Amniotic epithelial cell (primary cell): ENCODE data around the gene ZNF71.
"Not testable (repeated sequence)": the region's sequence is repeated elsewhere in the genome, so short reads cannot be mapped to it uniquely, and the experiment has no call there.

Source experiments
- DNase-seq: peaks from one replicate; pipeline ENCODE4 v3.0.0-alpha.2; 2010; ENCODE audit warnings: low read depth

The ZNF71 gene

DNA sequence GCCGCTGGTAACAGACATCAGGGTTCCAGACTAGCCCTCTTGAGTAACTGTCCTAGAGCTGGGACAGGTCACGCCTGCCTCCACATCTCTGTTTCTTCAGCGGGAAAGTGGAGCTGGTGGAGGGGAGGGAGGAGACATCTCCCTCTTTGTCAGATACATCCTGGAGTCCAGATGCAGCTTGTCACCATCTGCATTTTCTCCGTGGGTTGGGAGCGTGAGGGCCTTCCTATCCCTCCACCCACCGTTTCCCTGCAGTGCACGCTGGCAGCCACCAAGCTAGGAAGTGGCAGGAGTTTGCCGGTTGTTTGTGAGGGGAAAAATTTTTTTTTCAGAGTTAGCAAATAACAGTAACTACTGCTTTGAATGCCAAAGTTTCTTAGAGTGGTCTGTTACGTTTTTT is 27.9 kb downstream of the ZNF71 start:
- no peak for DNase-seq

DNA sequence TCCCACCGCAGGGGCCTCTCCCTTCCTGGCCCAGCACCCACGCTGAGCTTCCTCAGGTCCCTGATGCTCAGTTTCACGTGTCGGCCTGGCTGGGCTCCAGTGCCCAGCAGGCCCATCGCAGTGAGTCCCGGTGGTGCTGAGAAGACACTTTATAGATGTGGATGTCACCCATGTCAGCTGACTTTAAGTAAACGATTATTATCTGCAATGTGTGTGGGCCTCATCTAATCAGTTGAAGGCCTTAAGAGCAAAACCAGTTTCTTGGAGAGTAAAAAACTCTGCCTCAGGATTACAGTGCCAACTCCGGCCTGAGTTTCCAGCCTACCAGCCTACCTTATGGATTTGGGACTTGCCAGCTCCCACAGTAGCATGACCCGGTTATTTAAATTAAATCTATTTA is 30.6 kb downstream of the ZNF71 start:
- no peak for DNase-seq

DNA sequence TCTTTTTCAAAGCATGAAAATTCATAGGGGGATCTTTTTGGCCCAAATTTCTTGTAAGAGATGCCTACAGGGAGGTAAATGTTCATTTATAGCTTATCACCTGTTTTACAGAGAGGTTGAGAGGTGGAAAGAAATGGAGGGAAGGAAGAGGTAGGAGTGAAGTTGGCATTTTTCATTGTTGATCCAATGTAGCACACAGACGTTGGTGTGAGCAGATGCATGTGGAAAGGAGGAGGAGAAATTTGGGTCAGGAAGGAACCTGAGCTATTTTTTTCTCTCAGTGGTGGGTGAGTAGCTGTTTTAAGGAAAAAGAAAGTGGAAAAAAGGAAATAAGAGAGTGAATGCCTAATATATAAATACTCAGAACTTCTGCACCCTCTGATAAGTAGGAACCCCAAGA is 37.9 kb downstream of the ZNF71 start:
- no peak for DNase-seq

DNA sequence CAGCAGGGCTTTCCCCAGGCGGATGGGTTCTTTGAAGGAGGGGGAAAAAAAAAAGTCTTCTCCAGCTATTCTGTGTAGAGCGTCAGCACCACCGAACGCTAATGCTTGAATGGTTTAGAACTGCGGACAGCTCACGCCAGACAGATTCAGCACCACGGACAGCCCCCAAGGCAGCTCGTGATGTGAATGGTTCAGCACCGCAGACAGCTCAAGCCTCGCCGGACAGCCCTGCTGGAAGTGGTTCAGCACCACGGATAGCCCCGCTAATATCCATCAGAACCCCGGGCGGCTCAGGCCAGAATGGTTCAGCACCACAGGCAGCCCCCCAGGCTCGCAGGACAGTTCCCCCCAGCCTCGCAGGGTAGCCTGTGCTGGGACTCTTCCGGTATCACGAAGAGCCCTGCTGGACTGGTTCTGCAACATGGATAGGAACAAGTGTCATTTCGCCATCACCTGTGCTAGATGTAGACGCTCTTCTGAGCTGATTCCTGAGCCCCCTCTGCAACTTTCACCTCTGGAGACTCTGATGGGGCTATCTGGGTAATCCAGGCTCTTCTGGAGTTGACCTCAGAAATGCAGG is 43.0 kb downstream of the ZNF71 start:
- peak; percentile 77 for DNase-seq

DNA sequence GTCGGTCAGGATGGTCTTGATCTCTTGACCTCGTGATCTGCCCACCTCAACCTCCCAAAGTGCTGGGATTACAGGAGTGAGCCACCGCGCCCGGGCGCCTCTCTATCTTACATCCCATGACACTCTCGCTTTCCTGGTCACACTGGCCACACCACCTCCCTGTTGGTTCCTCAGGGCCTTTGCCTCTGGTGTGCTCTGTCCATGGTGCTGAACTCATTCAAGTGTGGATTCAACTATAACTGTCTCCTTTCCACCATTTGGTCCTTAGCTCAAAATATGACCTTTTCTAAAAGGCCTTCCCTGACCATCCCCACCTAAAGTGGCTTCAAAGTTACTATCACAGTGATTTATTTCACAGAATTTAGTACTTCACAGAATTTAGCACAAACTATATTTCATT is 44.1 kb downstream of the ZNF71 start:
- DNase-seq, result peak; percentile 8

DNA sequence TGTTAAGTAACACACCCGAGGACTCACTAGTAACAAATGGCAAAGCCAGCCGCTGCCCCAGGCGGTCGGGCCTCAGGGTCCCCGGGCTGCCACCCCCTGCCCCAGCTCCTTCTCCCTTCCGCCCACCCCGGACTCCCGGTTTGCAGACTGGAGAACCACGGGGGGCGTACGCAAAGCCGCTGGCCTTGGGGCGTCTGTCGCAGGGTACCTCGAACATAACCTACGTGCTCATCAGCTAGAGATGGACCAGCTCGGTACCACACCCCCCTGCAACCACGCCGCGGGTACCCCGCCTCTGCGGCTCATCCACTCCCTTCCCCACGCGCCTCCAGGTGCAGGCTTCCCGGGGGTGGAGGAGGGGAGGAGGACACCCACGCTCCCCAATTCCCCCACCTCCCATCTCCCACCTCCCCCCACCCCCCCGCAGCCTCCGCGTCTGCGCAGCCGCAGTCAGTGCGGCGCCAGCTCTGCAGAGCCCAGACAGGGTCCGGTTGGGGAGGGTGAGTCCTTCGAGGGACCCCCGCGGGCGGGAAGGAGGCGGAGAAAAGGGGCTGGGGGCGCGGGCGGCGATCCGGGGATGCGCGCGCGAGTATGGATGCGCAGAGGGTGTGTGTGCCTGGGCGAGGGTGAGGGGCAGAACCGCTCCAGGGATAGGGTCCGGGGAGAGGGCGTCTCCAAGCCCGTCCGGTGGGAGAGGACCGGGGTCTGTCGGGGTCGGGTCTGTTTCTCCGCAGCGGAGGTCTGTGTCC is 47.8 kb downstream of the ZNF71 start, which contains the start of gene SMIM17:
Gene SMIM17 (plus strand): TSS at position 449 of the 749 bp plus-strand sequence. CDS start 2,509 bp downstream, outside the sequence.
- DNase-seq, result no peak

DNA sequence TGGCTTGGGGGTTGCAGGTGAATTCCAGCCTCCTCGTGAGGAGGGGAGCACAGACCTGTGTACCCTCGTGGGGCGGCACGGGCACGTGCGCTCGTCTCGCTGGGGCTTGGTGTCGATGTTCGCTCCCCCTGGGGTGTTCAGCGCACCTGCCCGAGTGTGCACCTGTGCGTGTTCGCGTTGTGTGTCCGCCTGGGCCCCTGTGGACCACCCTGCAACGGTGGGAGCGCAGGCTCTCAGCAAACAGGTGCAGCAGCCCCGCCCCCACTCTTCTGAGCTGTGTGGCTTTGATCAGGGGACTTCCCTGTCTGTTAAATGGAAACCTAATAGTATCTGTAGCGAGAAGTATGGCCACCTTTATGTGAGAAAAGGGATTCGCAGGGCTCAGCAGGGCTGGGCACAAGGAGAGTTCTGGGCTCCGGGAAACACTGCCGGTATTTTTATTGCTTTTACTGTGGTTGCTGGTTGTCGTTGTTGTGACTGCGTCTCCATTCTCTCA is 48.4 kb downstream of the ZNF71 start:
- no peak for DNase-seq

DNA sequence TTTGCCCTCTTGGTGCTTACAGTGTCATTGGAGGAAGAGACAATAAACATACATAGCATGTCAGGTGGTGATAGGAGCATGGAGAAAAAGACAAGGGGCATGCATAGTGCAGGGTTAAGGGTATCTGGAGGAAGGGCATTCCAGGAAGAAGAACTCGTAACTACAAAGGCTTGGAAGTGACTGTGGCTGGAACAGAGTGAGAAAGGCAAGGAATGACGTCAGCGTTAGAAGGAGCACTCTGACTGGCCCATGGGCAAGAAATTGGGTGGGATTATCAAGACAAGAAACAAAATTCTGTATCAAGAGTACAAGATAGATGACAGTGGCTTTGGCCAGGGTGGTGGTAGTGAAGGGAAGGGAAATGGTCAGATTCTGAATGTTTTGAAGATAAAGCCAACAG is 59.0 kb downstream of the ZNF71 start:
- DNase-seq, result no peak

DNA sequence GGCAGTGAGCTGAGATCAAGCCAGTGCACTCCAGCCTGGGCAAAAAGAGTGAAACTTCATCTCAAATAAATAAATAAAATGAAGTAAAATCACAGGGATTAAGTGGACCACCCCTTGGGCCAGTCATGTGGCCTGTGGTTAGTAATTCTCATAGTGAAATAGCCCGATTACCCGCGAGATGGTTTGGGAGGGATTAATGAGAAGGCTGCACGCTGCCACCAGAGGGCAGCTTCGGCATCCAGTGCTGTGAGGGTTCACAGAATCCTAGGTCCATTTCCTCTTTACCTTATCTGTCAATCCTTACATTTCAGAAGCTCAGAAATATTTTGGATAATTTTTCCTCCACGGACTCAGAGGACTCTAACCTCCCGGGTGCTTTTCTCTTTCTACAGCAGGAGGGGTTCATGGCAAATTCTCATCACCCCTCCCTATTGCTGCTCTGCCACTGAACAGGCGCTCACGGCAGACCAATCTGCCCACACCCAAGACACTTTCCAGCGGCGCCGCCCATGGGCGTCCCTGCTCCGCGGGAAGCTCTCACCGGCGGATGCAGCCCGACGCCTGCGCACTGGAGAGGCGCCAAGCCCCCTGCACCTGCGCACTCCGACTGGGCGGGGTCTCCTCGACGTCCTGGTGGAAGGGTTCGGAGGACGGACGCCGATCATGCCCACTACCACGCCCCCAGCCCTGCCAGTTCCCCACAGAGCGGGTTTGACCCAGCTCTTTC is 65.4 kb downstream of the ZNF71 start:
- DNase-seq, result no peak

DNA sequence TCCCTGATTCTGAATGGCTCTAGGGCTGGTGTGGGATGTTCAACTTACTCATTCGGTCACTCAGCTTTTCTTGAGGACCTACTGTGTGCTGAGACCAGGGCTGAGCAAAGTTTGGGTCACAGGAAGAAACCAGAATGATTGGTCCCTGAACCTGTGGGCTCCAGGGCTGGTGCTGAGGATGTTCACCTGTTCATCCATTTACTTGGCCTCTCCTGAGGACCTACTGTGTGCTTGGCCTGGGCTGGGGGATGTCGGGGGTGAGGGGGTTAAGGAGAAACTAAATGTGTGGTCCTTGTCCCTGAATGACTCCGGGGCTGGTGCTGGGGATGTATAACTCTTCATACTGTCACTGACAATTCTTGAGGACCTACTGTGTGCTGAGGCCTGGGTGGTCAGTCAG is 66.1 kb downstream of the ZNF71 start:
- no peak for DNase-seq

DNA sequence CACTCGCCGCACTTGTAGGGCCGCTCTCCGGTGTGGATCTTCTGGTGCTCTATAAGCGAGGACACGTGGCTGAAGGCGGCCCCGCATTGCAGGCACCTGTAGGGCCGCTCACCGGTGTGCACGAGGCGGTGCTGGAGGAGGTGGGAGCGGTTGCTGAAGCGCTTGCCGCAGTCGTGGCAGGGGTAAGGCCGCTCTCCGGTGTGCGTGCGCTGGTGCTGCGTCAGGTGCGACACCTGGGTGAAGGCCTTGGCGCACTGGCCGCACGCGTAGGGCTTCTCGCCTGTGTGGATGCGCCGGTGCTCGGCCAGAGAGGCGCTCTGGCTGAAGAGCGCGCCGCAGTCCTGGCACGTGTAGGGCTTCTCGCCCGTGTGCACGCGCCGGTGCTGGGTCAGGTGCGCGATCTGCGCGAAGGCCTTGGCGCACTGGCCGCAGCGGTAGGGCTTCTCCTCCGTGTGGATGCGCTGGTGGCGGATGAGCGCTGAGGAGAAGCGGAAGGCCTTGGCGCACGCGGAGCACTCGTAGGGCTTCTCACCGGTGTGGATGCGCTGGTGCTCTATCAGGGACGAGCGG is 68.9 kb downstream of the ZNF71 start:
- DNase-seq, result no peak

DNA sequence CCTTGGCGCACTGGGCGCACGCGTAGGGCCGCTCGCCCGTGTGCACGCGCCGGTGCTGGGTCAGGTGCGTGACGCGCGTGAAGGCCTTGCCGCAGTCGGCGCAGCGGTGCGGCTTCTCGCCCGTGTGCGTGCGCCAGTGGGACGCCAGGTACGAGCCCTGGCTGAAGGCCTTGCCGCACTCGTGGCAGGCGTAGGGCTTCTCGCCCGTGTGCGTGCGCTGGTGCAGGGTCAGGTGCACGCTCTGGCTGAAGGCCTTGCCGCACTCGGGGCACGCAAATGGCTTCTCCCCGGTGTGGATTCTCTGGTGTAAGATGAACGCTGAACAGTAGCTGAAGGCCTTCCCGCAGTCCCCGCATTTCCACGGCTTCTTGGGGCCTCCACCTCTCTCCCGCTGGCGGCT is 69.4 kb downstream of the ZNF71 start:
- DNase-seq, result no peak

DNA sequence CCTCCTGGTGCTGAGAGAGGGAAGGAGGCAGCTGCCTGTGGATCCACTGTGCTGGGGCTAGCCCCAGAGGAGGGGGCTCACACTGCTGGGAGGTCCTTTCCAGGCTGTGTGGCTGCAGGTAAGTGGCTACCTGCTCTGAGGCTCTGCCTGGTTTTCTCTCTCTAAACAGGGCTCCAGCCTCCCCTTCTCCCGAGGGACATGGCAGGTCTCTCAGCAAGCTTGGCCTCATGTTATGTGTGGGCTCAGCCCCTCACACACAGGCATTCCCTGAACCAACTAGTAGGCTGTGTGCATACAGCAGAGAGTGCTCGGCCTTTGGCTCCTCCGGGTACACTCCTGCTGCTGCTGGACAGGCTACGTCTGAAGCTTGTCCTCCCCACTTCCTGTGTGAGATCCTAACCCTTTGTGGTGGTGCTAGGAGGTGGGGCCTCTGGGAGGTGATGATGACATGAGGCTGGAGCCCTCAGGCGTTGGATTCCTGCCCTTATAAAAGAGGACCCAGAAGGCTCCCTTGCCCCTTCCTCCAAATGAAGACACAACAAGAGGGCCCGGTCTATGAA is 72.3 kb downstream of the ZNF71 start:
- DNase-seq, result no peak

DNA sequence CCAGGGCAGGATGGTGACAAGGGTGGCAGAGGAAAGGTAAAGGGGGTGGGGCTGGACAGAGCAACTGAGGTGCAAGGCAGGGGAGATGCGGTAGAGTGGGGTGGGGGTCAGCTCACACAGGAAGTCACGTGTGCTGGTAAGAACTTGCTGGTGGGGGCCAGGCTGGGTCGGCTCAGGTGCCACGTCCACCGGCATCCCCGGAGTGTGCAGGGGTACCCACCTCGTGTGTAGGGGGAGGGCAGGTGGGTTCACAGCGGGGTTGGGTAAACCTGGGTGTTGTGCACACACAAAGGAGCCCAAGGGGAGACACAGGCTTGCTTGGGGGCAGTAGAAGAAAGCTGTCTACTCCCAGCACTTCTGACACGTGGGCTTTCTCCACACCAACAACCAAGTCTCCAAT is 73.6 kb downstream of the ZNF71 start:
- no peak for DNase-seq

DNA sequence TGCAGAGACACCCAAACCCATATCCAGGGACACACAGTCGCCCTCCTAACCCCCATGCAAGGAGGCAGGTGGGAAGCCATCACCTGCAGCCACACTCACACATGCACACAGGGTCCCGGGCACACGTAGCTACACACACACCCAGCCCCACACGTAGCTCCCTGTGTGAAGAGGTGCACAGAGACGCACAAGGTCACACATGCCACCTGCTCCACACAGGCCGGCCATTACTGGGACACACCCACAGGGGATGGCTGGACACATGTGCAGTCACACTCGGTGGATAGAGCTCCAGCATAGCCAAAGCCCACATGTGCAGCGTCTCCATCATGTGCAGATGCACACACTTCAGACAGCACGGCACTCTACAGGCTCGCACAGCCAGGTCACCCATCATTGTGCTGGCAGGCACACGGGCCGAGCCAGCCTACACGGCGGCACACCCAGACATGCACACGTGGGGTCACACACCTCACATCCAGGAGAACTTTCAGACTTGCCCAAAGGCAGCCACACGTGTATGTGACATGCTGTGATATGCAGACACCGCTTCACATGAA is 75.4 kb downstream of the ZNF71 start:
- no peak for DNase-seq

DNA sequence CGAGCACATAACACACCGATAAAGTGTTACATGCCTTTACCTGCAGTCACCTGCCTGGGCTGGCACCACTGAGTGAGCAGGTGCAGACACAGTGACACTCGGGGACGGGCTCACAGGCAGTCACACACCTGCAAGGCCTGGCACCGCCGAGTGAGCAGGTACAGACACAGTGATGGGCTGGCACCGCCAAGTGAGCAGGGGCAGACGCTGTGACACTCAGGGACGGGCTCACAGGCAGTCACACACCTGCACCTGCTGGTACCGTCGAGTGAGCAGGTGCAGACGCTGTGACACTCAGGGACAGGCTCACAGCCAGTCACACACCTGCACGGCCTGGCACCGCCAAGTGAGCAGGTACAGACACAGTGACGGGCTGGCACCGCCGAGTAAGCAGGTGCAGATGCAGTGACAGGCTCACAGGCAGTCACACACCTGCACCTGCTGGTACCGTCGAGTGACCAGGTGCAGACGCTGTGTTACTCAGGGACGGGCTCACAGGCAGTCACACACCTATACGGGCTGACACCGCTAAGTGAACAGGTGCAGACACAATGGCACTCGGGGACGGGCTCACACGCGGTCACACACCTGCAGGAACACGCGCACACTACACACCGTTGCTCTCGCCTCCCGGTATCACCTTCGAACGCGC is 76.0 kb downstream of the ZNF71 start:
- no peak for DNase-seq

DNA sequence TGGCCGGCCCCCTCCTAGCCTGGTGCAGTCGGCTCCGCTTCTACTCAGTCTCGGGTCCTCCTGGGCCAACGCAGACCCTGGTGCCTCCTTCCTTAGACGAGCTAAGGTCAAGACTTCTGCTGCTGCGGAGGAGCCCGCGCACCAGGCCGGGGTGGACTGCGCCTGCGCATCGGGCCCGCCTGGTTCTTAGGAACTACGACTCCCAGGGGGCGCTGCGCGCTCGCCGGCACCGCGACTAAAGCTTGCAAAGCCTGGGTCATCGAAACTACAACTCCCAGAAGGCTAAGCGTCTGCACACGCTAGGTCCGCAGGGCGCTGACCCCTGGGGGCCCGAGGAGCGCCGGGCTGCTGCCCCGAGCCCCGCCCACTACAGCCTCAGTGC is 76.5 kb downstream of the ZNF71 start, which contains the start of gene ZNF835:
Gene ZNF835 (minus strand): TSS at position 145 of the 382 bp plus-strand sequence. CDS start 6,559 bp downstream, outside the sequence.
- DNase-seq, result no peak

DNA sequence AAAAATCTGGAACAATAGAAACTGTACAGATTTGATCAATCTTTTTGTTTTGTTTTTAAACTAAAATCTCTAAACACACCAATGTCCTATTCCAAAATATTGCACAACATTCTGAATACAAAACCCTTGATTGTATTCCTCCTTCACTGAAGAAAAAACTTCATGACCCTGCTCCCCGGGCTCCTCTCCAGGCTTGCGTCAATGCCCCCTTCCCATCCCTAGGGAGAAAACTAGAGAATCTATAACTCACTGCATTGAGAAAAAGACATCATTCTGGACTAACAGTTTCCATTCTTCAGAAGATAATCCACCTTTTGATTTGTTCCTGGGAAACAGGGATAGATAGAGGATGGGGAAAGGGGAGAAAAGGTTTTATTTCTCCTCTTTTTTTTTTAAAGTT is 77.5 kb downstream of the ZNF71 start:
- DNase-seq, result not testable (repeated sequence)
